H1 (cell line): Measurements from ENCODE around the gene GBGT1. TPM values are rescaled to one million over a fixed set of nuclear protein-coding genes. Genes with fewer than 3 reads are reported as not detected.

Experiments
- CTCF ChIA-PET: fragments of 300-600 bp; sonication (Branson Sonifier 250); formaldehyde crosslinking; loops from one replicate; lab custom pipeline; 2021; ENCODE audit not compliant: partially characterized antibody; lab: Charles Lee
- POLR2A ChIA-PET: fragments of 300-600 bp; sonication (Branson Sonifier 250); formaldehyde crosslinking; loops from one replicate; lab custom pipeline; 2021; ENCODE audit warnings: inconsistent platforms; ENCODE audit not compliant: partially characterized antibody; lab: Charles Lee
- DNase-seq, 2 experiments: peaks; one replicate each; pipeline versions ENCODE4 v3.0.0 to v3.0.0-alpha.2; 2010 to 2022; ENCODE audit warnings: low spot score in 2 of 2, low read depth in 1 of 2, mixed read lengths in 1 of 2
- FAIRE-seq: peaks from 2 replicates; lab custom pipeline; 2011; peaks lifted over from hg19 to GRCh38; lab: Jason Lieb, UNC
- H2AFZ ChIP-seq: 2 replicates; pipeline ENCODE4 v1.8.1; 2012; ENCODE audit warnings: low read length, inconsistent platforms
- H2AK5ac ChIP-seq: 2 replicates; pipeline ENCODE4 v1.6.1; 2013; ENCODE audit warnings: low read depth, low read length
- H2BK120ac ChIP-seq: replicated peaks from 2 replicates; pipeline ENCODE3; 2013; ENCODE audit warnings: low read depth, low read length, inconsistent platforms
- H2BK12ac ChIP-seq: 2 replicates; pipeline ENCODE4 v1.6.1; 2013; ENCODE audit warnings: low read depth, low read length
- H2BK15ac ChIP-seq: 2 replicates; pipeline ENCODE4 v1.6.1; 2013; ENCODE audit warnings: low read length
- H2BK20ac ChIP-seq: 2 replicates; pipeline ENCODE4 v1.6.1; 2013; ENCODE audit warnings: low read length
- H2BK5ac ChIP-seq: 2 replicates; pipeline ENCODE4 v1.6.1; 2013; ENCODE audit warnings: low read depth, low read length
- H3K14ac ChIP-seq: 2 replicates; pipeline ENCODE4 v1.6.1; 2013; ENCODE audit warnings: inconsistent platforms; ENCODE audit not compliant: insufficient read length
- H3K18ac ChIP-seq: 2 replicates; pipeline ENCODE4 v1.6.1; 2013; ENCODE audit warnings: low read length; ENCODE audit errors: extremely low read depth
- H3K23ac ChIP-seq: 2 replicates; pipeline ENCODE4 v1.6.1; 2013; ENCODE audit warnings: inconsistent platforms; ENCODE audit not compliant: insufficient read length
- H3K23me2 ChIP-seq: 2 replicates; pipeline ENCODE4 v1.6.1; 2013; ENCODE audit warnings: low read depth, low read length
- H3K27ac ChIP-seq: 2 replicates; pipeline ENCODE4 v1.6.1; 2011; ENCODE audit warnings: low read depth, low read length, inconsistent platforms
- H3K27me3 ChIP-seq, 4 experiments: replicated peaks in 1 of 4; 1 replicate in 1 of 4; 2 replicates in 3 of 4; pipeline versions ENCODE4 v1.6.1 to v1.8.1; 2011 to 2013; ENCODE audit warnings: low read length in 3 of 4, mild to moderate bottlenecking in 3 of 4, inconsistent platforms in 2 of 4, mixed read lengths in 2 of 4, moderate library complexity in 1 of 4; ENCODE audit not compliant: control insufficient read depth in 3 of 4, insufficient read depth in 3 of 4; ENCODE audit errors: extremely low read depth in 1 of 4
- H3K36me3 ChIP-seq, 4 experiments: 2 replicates each; pipeline versions ENCODE4 v1.6.1 to v1.8.1; 2011 to 2013; ENCODE audit warnings: mild to moderate bottlenecking in 4 of 4, low read length in 3 of 4, moderate library complexity in 2 of 4, control low read depth in 1 of 4, inconsistent platforms in 1 of 4; ENCODE audit not compliant: insufficient read depth in 4 of 4, control insufficient read depth in 2 of 4
- H3K4ac ChIP-seq: replicated peaks from 2 replicates; pipeline ENCODE3; 2013; ENCODE audit warnings: low read length, low read depth, mixed read lengths, inconsistent platforms; ENCODE audit not compliant: insufficient read length
- H3K4me1 ChIP-seq, 4 experiments: replicated peaks in 1 of 4; 1 replicate in 1 of 4; 2 replicates in 3 of 4; pipeline versions ENCODE4 v1.6.1 to v1.8.1; 2011 to 2013; ENCODE audit warnings: low read length in 3 of 4, inconsistent platforms in 2 of 4, mixed read lengths in 1 of 4; ENCODE audit not compliant: insufficient read depth in 4 of 4, control insufficient read depth in 3 of 4
- H3K4me2 ChIP-seq, 2 experiments: 2 replicates each; pipeline versions ENCODE4 v1.6.1 to v1.8.1; 2011 to 2013; ENCODE audit warnings: low read depth in 2 of 2, low read length in 2 of 2, control low read depth in 1 of 2, inconsistent platforms in 1 of 2, mild to moderate bottlenecking in 1 of 2; ENCODE audit not compliant: insufficient read depth in 1 of 2
- H3K4me3 ChIP-seq, 4 experiments: fragments of 200-600, 300-600 bp in 1 of 4; sonication (generic), shearing (Covaris generic), sonication (Bioruptor Twin) in 1 of 4; 2 replicates each; pipeline versions ENCODE4 v1.5.1 to v1.8.1; 2011 to 2016; ENCODE audit warnings: low read length in 4 of 4, low read depth in 3 of 4, control low read depth in 2 of 4, inconsistent platforms in 2 of 4, mild to moderate bottlenecking in 2 of 4, mixed read lengths in 1 of 4, moderate library complexity in 1 of 4; ENCODE audit not compliant: insufficient read depth in 2 of 4; ENCODE audit errors: extremely low read depth in 1 of 4
- H3K56ac ChIP-seq: replicated peaks from 2 replicates; pipeline ENCODE3; 2013; ENCODE audit warnings: low read depth, mild to moderate bottlenecking, mixed read lengths, low read length, inconsistent platforms; ENCODE audit not compliant: insufficient read length
- H3K79me1 ChIP-seq: 2 replicates; pipeline ENCODE4 v1.6.1; 2013; ENCODE audit warnings: low read depth, low read length, control low read depth
- H3K79me2 ChIP-seq, 2 experiments: 2 replicates each; pipeline versions ENCODE4 v1.6.1 to v1.8.1; 2012 to 2013; ENCODE audit warnings: low read length in 2 of 2, mild to moderate bottlenecking in 2 of 2, inconsistent platforms in 1 of 2; ENCODE audit not compliant: insufficient read depth in 2 of 2, control insufficient read depth in 1 of 2
- H3K9ac ChIP-seq, 4 experiments: replicated peaks in 1 of 4; 1 replicate in 1 of 4; 2 replicates in 3 of 4; pipeline versions ENCODE4 v1.6.1 to v1.8.1; 2011 to 2013; ENCODE audit warnings: low read depth in 3 of 4, low read length in 3 of 4, control low read depth in 2 of 4, mild to moderate bottlenecking in 2 of 4, moderate library complexity in 2 of 4, inconsistent platforms in 1 of 4; ENCODE audit errors: extremely low read depth in 1 of 4
- H3K9me3 ChIP-seq, 2 experiments: 2 replicates each; pipeline versions ENCODE4 v1.6.1 to v1.8.1; 2012 to 2013; ENCODE audit warnings: mild to moderate bottlenecking in 2 of 2, moderate library complexity in 2 of 2, control low read depth in 1 of 2, inconsistent platforms in 1 of 2, low read depth in 1 of 2, low read length in 1 of 2, mixed read lengths in 1 of 2; ENCODE audit not compliant: insufficient read depth in 2 of 2
- H4K20me1 ChIP-seq, 2 experiments: replicated peaks in 1 of 2; 2 replicates each; pipeline versions ENCODE3 to v1.8.1; 2011 to 2013; ENCODE audit warnings: inconsistent platforms in 2 of 2, low read length in 2 of 2, mild to moderate bottlenecking in 1 of 2; ENCODE audit not compliant: insufficient read depth in 2 of 2, control insufficient read depth in 1 of 2
- H4K5ac ChIP-seq: 2 replicates; pipeline ENCODE4 v1.6.1; 2013; ENCODE audit warnings: low read length, low read depth, mixed read lengths, inconsistent platforms; ENCODE audit not compliant: insufficient read length
- H4K8ac ChIP-seq: 2 replicates; pipeline ENCODE4 v1.8.0; 2013; ENCODE audit warnings: mild to moderate bottlenecking, moderate library complexity, low read length, inconsistent platforms; ENCODE audit not compliant: insufficient read depth; ENCODE audit errors: extremely low read depth
- H4K91ac ChIP-seq: replicated peaks from 2 replicates; pipeline ENCODE3; 2013; ENCODE audit warnings: low read length, mixed read lengths, inconsistent platforms; ENCODE audit not compliant: insufficient read length
- CBX8 ChIP-seq: fragments of 300-800, 300-1000 bp; sonication (generic); IDR thresholded peaks from 2 replicates; pipeline ENCODE4 v1.7.1; 2016; ENCODE audit warnings: low read depth, low read length, borderline replicate concordance
- CEBPB ChIP-seq: IDR thresholded peaks from 2 replicates; pipeline ENCODE4 v1.6.1; 2012; ENCODE audit warnings: low read depth, low read length
- EGR1 ChIP-seq: IDR thresholded peaks from 2 replicates; pipeline ENCODE4 v1.6.1; 2011; ENCODE audit warnings: low read depth, low read length, borderline replicate concordance
- EZH2 ChIP-seq: fragments of 200-600 bp; sonication (generic); IDR thresholded peaks from 2 replicates; pipeline ENCODE4 v1.7.1; 2012; ENCODE audit warnings: low read depth, mild to moderate bottlenecking, moderate library complexity, low read length, inconsistent platforms; ENCODE audit not compliant: severe bottlenecking
- FOSL1 ChIP-seq: IDR thresholded peaks from 2 replicates; pipeline ENCODE4 v1.6.1; 2011; ENCODE audit warnings: mild to moderate bottlenecking, low read depth, low read length, moderate library complexity; ENCODE audit not compliant: insufficient read depth
- JUND ChIP-seq: IDR thresholded peaks from 2 replicates; pipeline ENCODE4 v1.6.1; 2011; ENCODE audit warnings: mild to moderate bottlenecking, improper control_type of control experiment, low read length
- MAFK ChIP-seq: IDR thresholded peaks from 2 replicates; pipeline ENCODE4 v1.6.1; 2012; ENCODE audit warnings: low read depth, mild to moderate bottlenecking, improper control_type of control experiment, low read length
- RFX5 ChIP-seq: IDR thresholded peaks from 2 replicates; pipeline ENCODE4 v1.6.1; 2011; ENCODE audit warnings: low read depth, low read length, improper control_type of control experiment, borderline replicate concordance
- SP4 ChIP-seq: IDR thresholded peaks from 2 replicates; pipeline ENCODE4 v1.6.1; 2012; ENCODE audit warnings: low read length, inconsistent platforms
- TCF12 ChIP-seq: IDR thresholded peaks from 2 replicates; pipeline ENCODE4 v1.6.1; 2011; ENCODE audit warnings: low read depth, mild to moderate bottlenecking, low read length
- WGBS, 2 experiments: shearing (Covaris generic) in 1 of 2; methylation state at CpG; one replicate each; pipeline versions ENCODE4 v1.1.6 to v1.1.7; 2013 to 2015; ENCODE audit warnings: low lambda C conversion rate in 2 of 2, mixed read lengths in 2 of 2, inconsistent platforms in 1 of 2, low coverage in 1 of 2, missing lambda C conversion rate in 1 of 2; ENCODE audit not compliant: insufficient replicate concordance in 2 of 2, insufficient coverage in 1 of 2, insufficient read length in 1 of 2; ENCODE audit errors: extremely low coverage in 1 of 2, missing lambda C conversion rate in 1 of 2; 5-methylcytosine and 5-hydroxymethylcytosine counted together
- polyA plus RNA-seq, 7 experiments: library from polyadenylated mRNA; depleted of rRNA in 3 of 7; stranded (reverse) in 5 of 7; unstranded in 2 of 7; fragments of >200 nt in 5 of 7; fragments of 200-250 nt in 2 of 7; gene quantifications; 1 replicate in 5 of 7; 2 replicates in 1 of 7; 4 replicates in 1 of 7; pipeline versions ENCODE4 v1.2.1 to v1.2.3, GENCODE V29; 2011 to 2013; ENCODE audit warnings: missing spikeins in 2 of 7, mixed read lengths in 2 of 7
- total RNA-seq: library from RNA; stranded (reverse); fragmentation: NEBNext Ultra II Directional; extraction: Animal tissue kit (Norgen Biotek cat#: 25700); gene quantifications from 2 replicates; pipeline ENCODE4 v1.2.1, GENCODE V29; 2021
- TF ChIP-seq, protein P1 (sequence below), 3 experiments: IDR thresholded peaks; 1 replicate in 2 of 3; 2 replicates in 1 of 3; pipeline versions ENCODE4 v1.5.1 to v1.6.1; 2011; ENCODE audit warnings: low read length in 3 of 3, mild to moderate bottlenecking in 3 of 3, inconsistent platforms in 2 of 3, low read depth in 1 of 3, moderate library complexity in 1 of 3; ENCODE audit not compliant: insufficient read depth in 1 of 3; ENCODE audit errors: control extremely low read depth in 1 of 3
- TF ChIP-seq, protein P2 (sequence below): IDR thresholded peaks from 2 replicates; pipeline ENCODE4 v1.6.1; 2011; ENCODE audit warnings: low read depth, mild to moderate bottlenecking, low read length; ENCODE audit not compliant: insufficient read depth

GBGT1 gene
- total and polyA plus RNA-seq, 2 of the 8 experiments (the other 6 are each of a cell fraction or from before 2014, with no cell fraction given), result 7.1 to 9.7 TPM

DNA sequence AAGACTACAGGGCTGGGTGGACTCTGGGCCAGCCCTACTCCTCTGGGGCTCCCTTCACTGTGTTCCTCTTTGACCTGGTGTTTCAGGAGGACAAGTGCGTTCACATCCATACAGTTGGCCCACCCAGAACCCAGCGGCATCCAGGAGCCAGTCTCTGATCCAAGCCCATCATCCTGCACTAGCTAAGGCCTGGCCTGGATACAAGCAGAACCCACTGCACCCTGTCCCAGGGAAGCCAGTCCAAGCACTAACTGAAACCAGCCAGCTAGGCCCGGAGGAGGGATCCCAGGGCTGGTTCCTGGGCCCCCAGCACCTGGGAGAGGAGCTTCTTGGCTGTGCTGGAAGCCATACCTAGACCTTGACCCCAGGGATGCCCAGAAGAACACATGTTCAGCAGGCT lies 4.1 kb upstream of the GBGT1 start:
- Histone ChIP-seq H3K9me3 (no peaks in the 10 kb centered on the region), H4K91ac (no peak overlapping the region), H3K79me1 (no peaks in the 10 kb centered on the region), H2BK15ac (no peak overlapping the region), H3K4ac (no peak overlapping the region), H3K18ac (no peak overlapping the region), H3K4me3 (no peak overlapping the region), H3K14ac (no peak overlapping the region), H2AK5ac (no peak overlapping the region), H3K27ac (no peak overlapping the region), H3K56ac (no peak overlapping the region), H3K79me2 (no peaks in the 10 kb centered on the region), H2BK12ac (no peak overlapping the region), H3K4me2 (no peak overlapping the region), H3K27me3 (peaks cover 2 to 19% (median 11%) of the 10 kb centered on the region in 4 experiments), H3K4me1 (peaks cover 0 to 3% (median 0%) of the 10 kb centered on the region in 4 experiments; a peak in 2 of 7 replicates), H4K5ac (no peak overlapping the region), H3K23ac (no peak overlapping the region), H4K8ac (no peak overlapping the region), H3K9ac (no peak overlapping the region), H2AFZ (no peak overlapping the region), H2BK120ac (no peak overlapping the region), H2BK5ac (no peak overlapping the region), H2BK20ac (no peak overlapping the region), H3K36me3 (no peaks in the 10 kb centered on the region), H3K23me2 (peaks cover 7% of the 10 kb centered on the region; the same call in 1 of the 2 replicates), H4K20me1 (peaks cover 0 to 3% of the 10 kb centered on the region in 2 experiments)
- FAIRE-seq (no peak), DNase-seq (no peak)
- ChIA-PET POLR2A (no interaction called here), CTCF (interaction anchor here (0.7 to 1.8 kb wide), 7 partner anchors 9 to 319 kb away, joined by 3 to 7 read pairs (median 6); no protein-coding TSS in a partner anchor)
- 90% methylated on average over 3 of the region's 3 CpGs; no CpG with 5 or more reads in 1 of the 2 experiments for WGBS, 2 experiments
- TF ChIP-seq TCF12 (no peak), EZH2 (no peak), SP4 (no peak), MAFK (no peak), RFX5 (no peak), CBX8 (no peak), FOSL1 (no peak), EGR1 (no peak), JUND (no peak), CEBPB (no peak)
- TF ChIP-seq, protein P1, sequence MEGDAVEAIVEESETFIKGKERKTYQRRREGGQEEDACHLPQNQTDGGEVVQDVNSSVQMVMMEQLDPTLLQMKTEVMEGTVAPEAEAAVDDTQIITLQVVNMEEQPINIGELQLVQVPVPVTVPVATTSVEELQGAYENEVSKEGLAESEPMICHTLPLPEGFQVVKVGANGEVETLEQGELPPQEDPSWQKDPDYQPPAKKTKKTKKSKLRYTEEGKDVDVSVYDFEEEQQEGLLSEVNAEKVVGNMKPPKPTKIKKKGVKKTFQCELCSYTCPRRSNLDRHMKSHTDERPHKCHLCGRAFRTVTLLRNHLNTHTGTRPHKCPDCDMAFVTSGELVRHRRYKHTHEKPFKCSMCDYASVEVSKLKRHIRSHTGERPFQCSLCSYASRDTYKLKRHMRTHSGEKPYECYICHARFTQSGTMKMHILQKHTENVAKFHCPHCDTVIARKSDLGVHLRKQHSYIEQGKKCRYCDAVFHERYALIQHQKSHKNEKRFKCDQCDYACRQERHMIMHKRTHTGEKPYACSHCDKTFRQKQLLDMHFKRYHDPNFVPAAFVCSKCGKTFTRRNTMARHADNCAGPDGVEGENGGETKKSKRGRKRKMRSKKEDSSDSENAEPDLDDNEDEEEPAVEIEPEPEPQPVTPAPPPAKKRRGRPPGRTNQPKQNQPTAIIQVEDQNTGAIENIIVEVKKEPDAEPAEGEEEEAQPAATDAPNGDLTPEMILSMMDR (IDR thresholded peaks at IDR 0.05; ENCODE audit: control extremely low read depth in 1 of 3, insufficient read depth in 1 of 3, low read depth in 1 of 3, low read length in 3 of 3), result no peak
- TF ChIP-seq, protein P2, sequence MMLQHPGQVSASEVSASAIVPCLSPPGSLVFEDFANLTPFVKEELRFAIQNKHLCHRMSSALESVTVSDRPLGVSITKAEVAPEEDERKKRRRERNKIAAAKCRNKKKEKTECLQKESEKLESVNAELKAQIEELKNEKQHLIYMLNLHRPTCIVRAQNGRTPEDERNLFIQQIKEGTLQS, result no peak
